ENCODE measurements around the gene MAT2A.
A peak's percentile ranks its signal among the peaks of the same experiment; 100 is the strongest.
"Not testable (repeated sequence)": the region's sequence is repeated elsewhere in the genome, so short reads cannot be mapped to it uniquely, and the experiment has no call there.

Gene MAT2A

DNA sequence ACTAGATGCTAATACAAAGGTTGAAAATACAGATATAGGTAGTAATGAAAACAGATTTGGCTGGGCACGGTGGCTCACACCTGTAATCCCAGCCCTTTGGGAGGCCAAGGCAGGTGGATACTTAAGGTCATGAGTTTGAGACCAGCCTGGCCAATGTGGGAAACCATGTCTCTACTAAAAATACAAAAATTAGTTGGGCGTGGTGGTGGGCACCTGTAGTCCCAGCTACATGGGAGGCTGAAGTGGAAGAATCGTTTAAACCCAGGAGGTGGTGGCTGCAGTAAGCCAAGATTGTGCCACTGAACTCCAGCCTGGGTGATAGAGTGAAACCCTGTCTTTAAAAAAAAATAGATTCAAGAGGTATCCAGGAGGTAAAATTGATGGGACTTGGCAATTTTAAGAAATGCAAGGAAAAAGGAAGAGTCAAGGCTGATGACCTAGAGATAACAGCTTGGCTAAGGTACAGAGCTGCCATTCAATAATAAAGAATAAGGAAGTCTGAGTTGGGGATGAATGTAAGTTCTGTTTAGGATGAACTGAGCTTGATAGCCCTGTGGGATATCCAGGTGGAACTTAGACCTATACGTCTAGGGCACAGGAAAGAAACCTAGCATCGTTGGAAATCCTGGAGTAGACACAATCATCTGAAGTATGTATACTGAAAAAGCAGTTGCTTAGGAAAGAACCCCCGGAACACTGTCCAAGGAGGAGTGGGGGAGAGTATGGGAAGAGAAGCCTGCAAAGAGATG, 9.1 kb downstream of the MAT2A start:
- DNase-seq (ENCODE audit: low read depth) = no peak

DNA sequence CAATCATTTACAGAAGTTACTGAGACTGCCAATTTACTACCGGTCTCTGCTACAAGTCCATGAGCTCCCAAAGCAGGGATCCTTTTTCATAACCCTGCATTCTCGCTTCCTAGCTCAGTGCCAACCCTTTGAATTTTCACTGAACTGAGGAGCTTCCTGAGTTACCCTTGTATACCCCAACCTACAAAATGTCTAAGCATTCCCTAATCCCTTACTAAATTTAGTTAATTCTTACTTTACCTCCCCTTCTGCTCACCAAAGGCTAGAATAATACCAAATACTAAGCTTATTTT, 9.6 kb downstream of the MAT2A start:
- no peak for DNase-seq (ENCODE audit: low read depth)

- no peak for DNase-seq (ENCODE audit: low read depth)
Observed at GRCh38 chr2:85549095-85549494, 10.1 kb downstream of the MAT2A start.

DNA sequence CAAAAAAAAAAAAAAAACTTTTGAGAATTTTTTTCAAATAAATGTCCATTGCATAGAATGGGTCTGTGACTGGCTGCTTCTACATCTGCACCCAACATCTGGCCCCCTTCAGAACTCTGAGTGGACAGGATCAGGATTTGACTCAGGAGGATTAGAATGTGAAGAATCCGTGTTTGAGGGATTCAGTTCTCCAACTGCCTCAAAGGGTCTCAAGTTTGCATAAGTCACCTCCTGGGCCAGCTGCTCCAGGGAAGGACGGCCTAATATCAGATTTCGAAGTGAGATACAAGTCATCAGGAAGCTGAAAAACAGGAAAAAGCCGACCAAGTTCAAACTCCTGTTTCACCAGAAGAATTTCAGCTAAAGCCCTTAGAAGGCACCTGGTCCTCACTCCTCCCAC, 10.9 kb downstream of the MAT2A start:
- DNase-seq (ENCODE audit: low read depth) = peak; percentile 77

DNA sequence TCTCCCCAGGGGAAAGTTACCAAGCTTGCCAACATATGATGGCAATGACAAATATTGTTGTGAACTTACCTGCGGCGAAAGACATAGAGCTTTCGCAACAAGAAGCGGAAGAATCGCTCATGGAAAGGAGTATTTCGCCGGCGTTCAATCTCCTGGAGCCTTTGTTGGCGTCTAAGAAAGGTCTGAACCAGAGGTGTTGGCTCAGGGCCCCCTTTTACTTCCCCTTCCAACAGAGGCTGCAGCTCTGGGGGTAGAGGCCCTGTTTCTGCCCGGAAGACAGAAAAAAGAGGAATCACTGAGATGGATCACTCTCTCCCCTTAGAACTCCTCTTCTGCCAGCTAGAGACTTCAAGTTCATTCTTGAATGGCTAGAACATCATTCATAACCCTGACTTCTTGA, 11.5 kb downstream of the MAT2A start:
- DNase-seq (ENCODE audit: low read depth) = no peak

DNA sequence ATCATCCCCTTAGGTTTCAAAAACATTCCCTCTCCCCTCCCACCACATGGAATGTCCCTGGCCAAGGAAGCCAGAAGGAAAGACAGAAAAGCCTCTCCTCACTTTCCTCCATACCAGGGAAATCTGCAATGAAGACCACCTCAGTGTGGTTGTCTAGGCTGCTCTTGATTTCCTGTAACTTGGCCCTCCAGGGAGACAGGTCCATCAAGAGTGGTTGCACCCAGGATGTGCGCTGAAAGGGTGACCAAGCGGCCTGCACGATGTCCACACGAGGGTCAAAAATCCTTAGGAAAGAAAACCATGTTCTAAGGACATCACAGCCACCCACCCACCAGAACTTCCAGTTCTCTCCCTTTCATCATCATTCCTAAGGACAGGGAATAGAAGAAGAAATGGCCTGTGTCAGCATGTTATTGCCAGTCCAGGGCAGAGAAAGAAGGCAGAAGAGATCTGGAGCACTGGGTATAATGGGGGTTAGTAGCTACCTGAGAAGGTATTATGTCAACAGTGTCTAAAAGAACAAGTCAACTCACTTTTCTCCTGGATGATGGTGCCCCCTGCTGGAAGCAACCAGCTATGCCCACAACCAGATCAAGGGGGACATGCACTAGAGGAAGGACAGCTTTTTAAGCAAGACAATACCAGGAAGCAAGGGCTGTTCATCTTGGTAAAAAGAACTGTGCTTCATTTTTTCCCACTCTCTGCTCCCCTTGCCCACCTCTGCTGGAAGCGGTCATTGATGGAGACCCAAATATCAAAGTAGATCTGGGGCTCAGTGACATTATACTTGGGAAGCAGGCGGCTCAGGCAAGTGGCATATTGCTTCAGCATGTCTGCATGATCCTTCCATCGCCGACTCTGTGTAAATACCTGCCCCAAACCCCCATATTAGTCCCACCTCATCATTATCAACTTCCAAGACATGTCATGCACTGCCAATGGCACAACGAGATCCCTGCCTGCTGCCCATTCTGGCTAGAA, 13.0 kb downstream of the MAT2A start:
- DNase-seq (ENCODE audit: low read depth) = peak; percentile 51

DNA sequence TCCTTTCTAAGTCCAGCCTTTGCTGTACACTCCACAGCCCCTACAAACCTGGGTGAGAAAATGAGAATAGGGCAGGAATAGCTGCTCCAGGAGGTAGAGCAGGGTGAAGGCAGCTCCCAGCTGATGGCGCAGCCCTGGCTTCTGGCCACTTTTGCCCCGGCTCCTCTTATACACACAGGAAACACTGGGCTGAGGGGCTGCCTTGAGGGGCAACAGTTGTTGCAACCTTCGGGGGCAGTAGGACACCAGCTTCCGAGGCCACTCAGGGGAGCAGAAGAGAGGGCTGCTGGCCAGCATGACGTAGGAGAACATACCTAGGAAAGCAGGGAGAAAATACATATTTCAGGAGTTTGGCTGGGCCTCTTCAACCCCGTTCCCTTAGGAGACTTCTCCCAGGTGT, 14.2 kb downstream of the MAT2A start:
- no peak for DNase-seq (ENCODE audit: low read depth)

DNA sequence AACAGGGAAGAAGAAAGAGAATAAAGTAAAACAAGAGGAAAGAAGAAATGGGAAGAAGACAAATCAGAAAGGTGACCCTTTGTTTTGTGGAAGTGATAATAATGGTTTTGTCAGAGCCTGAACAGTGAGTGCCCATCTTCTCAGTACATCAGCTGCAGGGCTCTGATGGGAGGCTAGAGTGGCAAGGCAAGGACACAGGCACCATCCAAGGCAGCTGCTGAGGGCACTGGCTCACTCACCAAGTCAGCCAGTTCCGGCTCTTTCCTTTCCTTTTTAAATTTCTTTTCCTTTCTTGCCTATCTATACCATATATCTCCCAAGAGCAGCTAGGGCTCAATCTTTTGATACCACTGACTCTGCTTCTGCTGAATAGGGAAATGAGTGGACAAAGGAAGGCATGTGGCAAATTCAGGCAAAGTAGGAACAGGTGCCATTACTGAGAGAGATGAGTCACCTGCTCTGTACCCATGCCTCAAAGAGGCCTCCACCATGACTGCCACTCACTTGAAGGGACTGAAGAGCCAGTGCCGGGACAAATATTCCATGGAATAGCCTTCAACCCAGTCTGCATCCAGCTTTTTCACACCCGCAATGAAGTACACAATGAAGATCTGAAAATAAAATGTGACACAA, 16.1 kb downstream of the MAT2A start:
- no peak for DNase-seq (ENCODE audit: low read depth)

GRCh38 chr2:85557130-85557529, 18.2 kb downstream of the MAT2A start:
- DNase-seq (ENCODE audit: low read depth) = no peak

DNA sequence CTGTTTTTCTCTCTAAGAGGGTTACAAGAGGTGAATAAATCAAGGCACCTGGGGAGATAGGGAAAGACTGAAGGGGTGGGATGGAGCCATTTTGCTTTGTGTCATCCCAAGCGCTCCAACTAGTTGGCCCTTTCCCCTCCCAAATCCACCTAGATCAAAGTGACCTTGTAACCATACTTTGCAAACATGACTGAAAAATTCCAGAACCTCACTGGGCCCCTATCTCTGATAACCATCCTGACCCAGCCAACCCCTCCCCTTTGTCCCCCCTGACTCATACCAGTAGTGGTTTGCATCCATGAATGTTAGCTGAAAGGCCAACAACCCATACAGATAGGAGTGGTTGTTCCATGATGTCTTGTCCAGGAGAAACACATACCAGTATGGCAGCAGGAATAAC, 19.2 kb downstream of the MAT2A start:
- no peak for DNase-seq (ENCODE audit: low read depth)

DNA sequence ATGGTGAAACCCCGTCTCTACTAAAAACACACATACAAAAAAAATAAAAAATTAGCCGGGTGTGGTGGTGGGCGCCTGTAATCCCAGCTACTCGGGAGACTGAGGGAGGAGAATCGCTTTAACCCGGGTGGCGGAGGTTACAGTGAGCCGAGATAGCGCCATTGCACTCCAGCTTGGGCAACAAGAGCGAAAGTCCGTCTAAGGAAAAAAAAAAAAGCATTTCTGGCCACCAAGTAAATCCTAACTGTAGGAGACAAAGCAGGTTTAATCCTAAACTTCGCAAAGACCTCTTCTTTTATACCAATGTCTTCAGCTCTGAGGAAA, 21.4 kb downstream of the MAT2A start:
- DNase-seq (ENCODE audit: low read depth) = not testable (repeated sequence)

DNA sequence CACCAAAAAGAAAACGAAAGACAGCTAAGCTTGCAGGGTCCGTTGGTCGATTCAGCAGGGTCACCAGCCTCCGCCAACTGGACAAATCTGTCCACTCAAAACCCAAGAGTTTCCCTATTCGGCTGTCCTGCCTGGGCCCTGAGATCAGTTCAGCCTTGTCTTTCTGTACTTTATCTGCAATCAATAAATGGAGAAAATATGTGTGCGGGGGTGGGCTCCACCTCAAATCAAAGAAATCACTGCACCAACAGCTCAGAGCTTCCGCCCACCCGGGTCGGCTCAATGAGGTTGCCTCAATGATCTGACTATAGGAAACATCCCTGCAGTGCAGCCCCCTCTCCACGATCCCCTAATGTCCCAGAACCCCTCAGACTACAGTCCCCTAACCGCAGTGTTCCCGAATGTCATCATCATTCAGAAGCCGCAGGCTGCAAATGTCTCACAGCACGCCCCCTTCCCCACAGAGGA, 21.9 kb downstream of the MAT2A start:
- DNase-seq (ENCODE audit: low read depth) = no peak

DNA sequence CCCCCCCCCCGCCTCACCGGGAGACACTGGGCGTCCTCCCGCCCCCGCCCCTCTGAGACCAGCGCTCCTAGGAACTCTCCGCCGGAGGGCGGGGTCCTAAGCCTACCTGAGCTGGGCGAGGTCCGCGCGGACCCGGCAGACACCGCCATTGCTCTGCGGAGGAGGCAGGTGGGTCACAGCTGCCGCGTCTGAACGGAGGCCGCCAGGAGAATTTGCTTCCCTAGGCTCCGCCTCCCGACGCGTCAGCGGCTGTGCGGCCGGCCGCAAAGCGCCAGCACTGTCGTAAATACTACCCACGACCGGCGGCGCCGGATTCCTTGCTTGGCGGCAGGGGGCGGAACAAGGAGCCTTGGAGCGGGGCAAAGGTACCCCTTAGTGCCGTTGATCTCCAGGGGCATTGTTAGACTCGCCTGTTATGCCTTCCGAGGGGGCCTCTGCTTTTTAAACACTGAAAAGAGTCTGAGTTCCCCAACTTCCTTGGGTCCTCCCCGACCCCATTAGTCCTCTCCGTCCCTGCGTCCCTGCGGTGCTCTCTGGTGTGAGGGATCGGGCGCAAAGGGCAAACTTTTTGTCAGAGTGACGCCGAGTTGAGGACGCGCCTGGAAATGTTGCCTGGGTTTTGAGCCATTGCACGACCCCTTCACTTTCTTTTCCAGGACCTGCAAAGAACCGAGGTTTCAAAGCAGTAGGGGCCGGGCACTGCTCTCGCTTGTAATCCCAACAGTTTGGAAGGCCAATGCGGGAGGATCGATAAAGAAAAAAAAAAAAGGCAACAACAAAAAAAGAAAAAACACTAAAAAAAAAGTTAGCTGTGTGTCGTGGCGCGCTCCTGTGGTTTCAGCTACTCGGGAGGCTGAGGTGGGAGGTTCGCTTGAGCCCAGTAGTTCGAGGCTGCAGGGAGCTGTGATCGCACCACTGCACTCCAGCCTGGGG, 22.6 kb downstream of the MAT2A start, which contains the start of gene GGCX:
Gene GGCX (minus strand): TSS at position 214 of the 933 bp plus-strand sequence. CDS start 65 bp downstream, at position 149.
- peak; percentile 81 for DNase-seq (ENCODE audit: low read depth)

DNA sequence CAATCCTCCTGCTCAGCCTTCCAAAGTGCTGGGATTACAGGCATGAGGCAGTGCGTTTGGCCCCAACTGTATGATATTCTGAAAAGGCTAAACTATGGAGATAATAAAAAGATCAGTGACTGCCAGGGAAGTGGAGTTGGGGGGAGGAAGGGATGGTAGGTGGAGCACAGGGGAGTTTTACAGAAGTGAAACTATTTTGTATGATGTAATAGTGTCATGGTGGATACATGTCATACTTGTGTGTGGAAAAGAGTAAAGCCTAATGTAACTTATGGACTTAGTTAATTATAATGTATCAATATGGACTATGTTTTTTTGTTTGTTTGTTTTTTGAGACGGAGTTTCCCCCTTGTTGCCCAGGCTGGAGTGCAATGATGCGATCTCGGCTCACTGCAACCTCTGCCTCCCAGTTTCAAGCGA, 25.2 kb downstream of the MAT2A start:
- DNase-seq (ENCODE audit: low read depth) = no peak

DNA sequence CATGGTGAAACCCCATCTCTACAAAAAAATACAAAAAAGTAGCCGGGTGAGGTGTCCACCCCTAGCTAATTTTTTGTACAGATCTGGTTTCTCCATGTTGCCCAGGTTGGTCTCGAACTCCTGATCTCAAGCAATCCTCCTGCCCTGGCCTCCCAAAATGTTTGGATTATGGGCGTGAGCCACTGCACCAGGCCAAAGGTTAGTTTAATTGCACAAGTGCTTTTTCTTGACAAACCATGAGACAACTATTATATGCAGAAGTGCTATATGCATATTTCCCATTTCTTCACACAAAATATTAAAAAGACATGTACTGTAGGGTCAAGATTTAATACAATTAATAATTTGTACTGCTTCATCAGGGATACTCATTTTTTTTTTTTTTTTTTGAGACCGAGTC, 27.3 kb downstream of the MAT2A start:
- no peak for DNase-seq (ENCODE audit: low read depth)

- DNase-seq (ENCODE audit: low read depth) = no peak
Observed at GRCh38 chr2:85575739-85576138, 36.8 kb downstream of the MAT2A start.

DNA sequence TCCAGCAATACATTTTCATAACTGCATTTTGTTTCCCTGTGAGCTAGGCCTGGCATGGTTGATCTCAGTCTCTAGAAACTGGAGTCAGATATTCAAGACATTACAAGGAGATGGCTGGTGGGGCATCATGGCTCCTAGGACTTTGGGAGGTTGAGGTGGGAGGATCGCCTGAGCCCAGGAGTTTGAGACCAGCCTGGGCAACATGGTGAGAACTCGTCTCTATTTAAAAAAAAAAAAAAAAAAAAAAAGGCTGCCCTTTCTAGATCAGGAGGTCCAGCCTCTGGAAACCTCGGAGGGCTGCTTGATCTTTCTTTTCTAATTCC, 38.1 kb downstream of the MAT2A start:
- DNase-seq (ENCODE audit: low read depth) = no peak

- no peak for DNase-seq (ENCODE audit: low read depth)
Observed at GRCh38 chr2:85577386-85578242, 38.6 kb downstream of the MAT2A start, which contains the start of gene VAMP8. Gene VAMP8, plus strand, starts transcription at chr2:85577586. Its CDS starts 61 bp downstream, at chr2:85577647.

GRCh38 chr2:85578243-85579180, 39.5 kb downstream of the MAT2A start:
- DNase-seq (ENCODE audit: low read depth) = no peak

Data from GM04504 (cell line).